ENCODE results near the gene GNG2. TPM values are rescaled to one million over a fixed set of nuclear protein-coding genes. Genes with fewer than 3 reads are reported as not detected.

The GNG2 gene
- polyA plus RNA-seq, 1 of the 3 experiments (the other 2 are of a cell fraction) = 17.8 TPM

GRCh38 chr14:51996148-51996746, 135.8 kb downstream of the GNG2 start:
- ChIA-PET POLR2A (interaction anchor here (0.6 kb wide), 1 partner anchor 132 kb away, joined by 3 read pairs; no protein-coding TSS in a partner anchor), CTCF (interaction anchor here (0.9 to 2.6 kb wide), 12 partner anchors 10 to 304 kb away, joined by 3 to 12 read pairs (median 6); partner anchors contain the start of gene NID2)
- H4K20me1 ChIP-seq (ENCODE audit: insufficient read depth) = no peaks in the 10 kb centered on the region
- H3K9ac ChIP-seq = no peak overlapping the region
- H3K4me2 ChIP-seq = no peak overlapping the region
- H3K9me3 ChIP-seq = no peaks in the 10 kb centered on the region
- H2AFZ ChIP-seq (ENCODE audit: low read depth) = no peak overlapping the region
- H3K27me3 ChIP-seq (ENCODE audit: insufficient read depth) = no peaks in the 10 kb centered on the region
- WGBS (ENCODE audit: low lambda C conversion rate) = 40% methylated on average over 4 of the region's 4 CpGs
- DNase-seq = no peak
- peaks cover 76 to 97% of the 10 kb centered on the region in 2 experiments for H3K36me3 ChIP-seq (replicated peaks in 1 of 2; ENCODE audit: control insufficient read depth in 1 of 2, insufficient read depth in 2 of 2, low read length in 1 of 2)
- H3K79me2 ChIP-seq (ENCODE audit: insufficient read depth) = peaks cover 72% of the 10 kb centered on the region
- TF ChIP-seq, protein P1, sequence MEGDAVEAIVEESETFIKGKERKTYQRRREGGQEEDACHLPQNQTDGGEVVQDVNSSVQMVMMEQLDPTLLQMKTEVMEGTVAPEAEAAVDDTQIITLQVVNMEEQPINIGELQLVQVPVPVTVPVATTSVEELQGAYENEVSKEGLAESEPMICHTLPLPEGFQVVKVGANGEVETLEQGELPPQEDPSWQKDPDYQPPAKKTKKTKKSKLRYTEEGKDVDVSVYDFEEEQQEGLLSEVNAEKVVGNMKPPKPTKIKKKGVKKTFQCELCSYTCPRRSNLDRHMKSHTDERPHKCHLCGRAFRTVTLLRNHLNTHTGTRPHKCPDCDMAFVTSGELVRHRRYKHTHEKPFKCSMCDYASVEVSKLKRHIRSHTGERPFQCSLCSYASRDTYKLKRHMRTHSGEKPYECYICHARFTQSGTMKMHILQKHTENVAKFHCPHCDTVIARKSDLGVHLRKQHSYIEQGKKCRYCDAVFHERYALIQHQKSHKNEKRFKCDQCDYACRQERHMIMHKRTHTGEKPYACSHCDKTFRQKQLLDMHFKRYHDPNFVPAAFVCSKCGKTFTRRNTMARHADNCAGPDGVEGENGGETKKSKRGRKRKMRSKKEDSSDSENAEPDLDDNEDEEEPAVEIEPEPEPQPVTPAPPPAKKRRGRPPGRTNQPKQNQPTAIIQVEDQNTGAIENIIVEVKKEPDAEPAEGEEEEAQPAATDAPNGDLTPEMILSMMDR (IDR thresholded peaks at IDR 0.05) = peak; percentile 88
- peak; percentile 47 for TF ChIP-seq SMC3 (IDR thresholded peaks at IDR 0.05; ENCODE audit: low read depth, low read length)
- TF ChIP-seq, protein P2, sequence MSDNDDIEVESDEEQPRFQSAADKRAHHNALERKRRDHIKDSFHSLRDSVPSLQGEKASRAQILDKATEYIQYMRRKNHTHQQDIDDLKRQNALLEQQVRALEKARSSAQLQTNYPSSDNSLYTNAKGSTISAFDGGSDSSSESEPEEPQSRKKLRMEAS (IDR thresholded peaks at IDR 0.05; ENCODE audit: low read depth) = no peak
- TF ChIP-seq RAD21 (IDR thresholded peaks at IDR 0.05; ENCODE audit: low read length) = peak; percentile 66
- H3K4me1 ChIP-seq (ENCODE audit: control insufficient read depth in 1 of 2, insufficient read depth in 2 of 2, low read depth in 1 of 2, low read length in 1 of 2) = peaks cover 0 to 21% of the 10 kb centered on the region in 2 experiments; a peak in 2 of 4 replicates
- H3F3A ChIP-seq (replicated peaks; ENCODE audit: insufficient read depth) = peaks cover 38% of the 10 kb centered on the region
- no peak overlapping the region; a peak in 1 of 4 replicates for H3K4me3 ChIP-seq (ENCODE audit: low read depth in 2 of 2, low read length in 1 of 2)
- no peaks in the 10 kb centered on the region for H3K9me2 ChIP-seq
- H3K27ac ChIP-seq (ENCODE audit: low read depth in 2 of 2, low read length in 1 of 2) = peak overlapping the region in 1 of 2 experiments; percentile 19; a peak in 1 of 4 replicates

DNA sequence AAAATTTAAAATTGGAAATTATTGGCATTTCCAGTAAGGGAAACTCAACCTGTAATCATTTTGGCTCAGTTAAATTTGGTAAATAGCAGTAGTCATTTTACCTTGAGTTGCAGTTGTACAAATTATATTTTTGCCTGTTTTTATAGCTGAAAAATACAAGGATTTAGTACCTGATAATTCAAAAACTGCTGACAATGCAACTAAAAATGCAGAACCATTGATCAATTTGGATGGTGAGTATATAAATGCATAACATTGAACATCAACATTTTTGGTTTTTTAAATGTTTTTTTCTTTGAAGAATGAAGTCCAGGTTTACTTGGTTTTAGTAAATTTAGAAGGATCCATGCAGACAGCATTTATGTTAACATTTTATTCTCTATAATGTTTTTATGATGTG, 137.9 kb downstream of the GNG2 start:
- CTCF ChIA-PET = interaction anchor here (0.9 kb wide), 1 partner anchor 16 kb away, joined by 3 read pairs; no protein-coding TSS in a partner anchor
- Histone ChIP-seq H3K79me2 (ENCODE audit: insufficient read depth) (peaks cover 62% of the 10 kb centered on the region), H3K27ac (ENCODE audit: low read depth in 2 of 2, low read length in 1 of 2) (peak overlapping the region in 1 of 2 experiments; percentile 90; a peak in 2 of 4 replicates), H2AFZ (ENCODE audit: low read depth) (no peak overlapping the region), H3K36me3 (replicated peaks in 1 of 2; ENCODE audit: control insufficient read depth in 1 of 2, insufficient read depth in 2 of 2, low read length in 1 of 2) (peaks cover 74 to 97% of the 10 kb centered on the region in 2 experiments), H3K4me1 (ENCODE audit: control insufficient read depth in 1 of 2, insufficient read depth in 2 of 2, low read depth in 1 of 2, low read length in 1 of 2) (peaks cover 0 to 17% of the 10 kb centered on the region in 2 experiments; a peak in 2 of 4 replicates), H3K27me3 (ENCODE audit: insufficient read depth) (no peaks in the 10 kb centered on the region), H3K4me2 (no peak overlapping the region), H4K20me1 (ENCODE audit: insufficient read depth) (no peaks in the 10 kb centered on the region), H3K9me3 (no peaks in the 10 kb centered on the region), H3K9me2 (no peaks in the 10 kb centered on the region), H3K4me3 (ENCODE audit: low read depth in 2 of 2, low read length in 1 of 2) (no peak overlapping the region), H3F3A (replicated peaks; ENCODE audit: insufficient read depth) (peaks cover 35% of the 10 kb centered on the region), H3K9ac (no peak overlapping the region; the same call in 1 of the 2 replicates)
- POLR2A ChIA-PET = no interaction called here
- DNase-seq = no peak
- no peak for TF ChIP-seq GATA2 (CRISPR knock-in tag; IDR thresholded peaks at IDR 0.05)
- TF ChIP-seq, protein P2 (IDR thresholded peaks at IDR 0.05; ENCODE audit: low read depth) = no peak
- no peak for TF ChIP-seq TCF12 (IDR thresholded peaks at IDR 0.05)
- no peak for TF ChIP-seq MEF2A (IDR thresholded peaks at IDR 0.05; ENCODE audit: borderline replicate concordance, low read depth)
- no peak for TF ChIP-seq USF2 (IDR thresholded peaks at IDR 0.05; ENCODE audit: borderline replicate concordance, low read depth, low read length)
- no peak for TF ChIP-seq FOXJ3 (CRISPR knock-in tag; IDR thresholded peaks at IDR 0.05)
- TF ChIP-seq PBX3 (IDR thresholded peaks at IDR 0.05) = no peak
- no peak for TF ChIP-seq RXRA (IDR thresholded peaks at IDR 0.05; ENCODE audit: borderline replicate concordance, low read depth)
- TF ChIP-seq, protein P3, sequence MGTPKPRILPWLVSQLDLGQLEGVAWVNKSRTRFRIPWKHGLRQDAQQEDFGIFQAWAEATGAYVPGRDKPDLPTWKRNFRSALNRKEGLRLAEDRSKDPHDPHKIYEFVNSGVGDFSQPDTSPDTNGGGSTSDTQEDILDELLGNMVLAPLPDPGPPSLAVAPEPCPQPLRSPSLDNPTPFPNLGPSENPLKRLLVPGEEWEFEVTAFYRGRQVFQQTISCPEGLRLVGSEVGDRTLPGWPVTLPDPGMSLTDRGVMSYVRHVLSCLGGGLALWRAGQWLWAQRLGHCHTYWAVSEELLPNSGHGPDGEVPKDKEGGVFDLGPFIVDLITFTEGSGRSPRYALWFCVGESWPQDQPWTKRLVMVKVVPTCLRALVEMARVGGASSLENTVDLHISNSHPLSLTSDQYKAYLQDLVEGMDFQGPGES (IDR thresholded peaks at IDR 0.05; ENCODE audit: low read depth, low read length) = no peak
- no peak for TF ChIP-seq ELF1 (IDR thresholded peaks at IDR 0.05)
- no peak for TF ChIP-seq NFIC (IDR thresholded peaks at IDR 0.05; ENCODE audit: borderline replicate concordance)
- no peak for TF ChIP-seq POLR2AphosphoS5 (IDR thresholded peaks at IDR 0.05; ENCODE audit: low read depth, low read length)
- TF ChIP-seq, protein P4, sequence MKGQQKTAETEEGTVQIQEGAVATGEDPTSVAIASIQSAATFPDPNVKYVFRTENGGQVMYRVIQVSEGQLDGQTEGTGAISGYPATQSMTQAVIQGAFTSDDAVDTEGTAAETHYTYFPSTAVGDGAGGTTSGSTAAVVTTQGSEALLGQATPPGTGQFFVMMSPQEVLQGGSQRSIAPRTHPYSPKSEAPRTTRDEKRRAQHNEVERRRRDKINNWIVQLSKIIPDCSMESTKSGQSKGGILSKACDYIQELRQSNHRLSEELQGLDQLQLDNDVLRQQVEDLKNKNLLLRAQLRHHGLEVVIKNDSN (IDR thresholded peaks at IDR 0.05; ENCODE audit: borderline replicate concordance, low read depth) = no peak

Data from SK-N-SH (cell line).